Inflammatory macrophage (primary cell): ENCODE results near the gene LHCGR.
"Not testable (repeated sequence)": the region's sequence is repeated elsewhere in the genome, so short reads cannot be mapped to it uniquely, and the experiment has no call there.

Experiments used
- DNase-seq, 2 donors: peaks; one replicate each; pipeline ENCODE4 v3.0.0-alpha.2; 2020 to 2022

Gene LHCGR

GRCh38 chr2:48739236-48739635 lies 16.3 kb downstream of the LHCGR start:
- DNase-seq: not testable (repeated sequence)

DNA sequence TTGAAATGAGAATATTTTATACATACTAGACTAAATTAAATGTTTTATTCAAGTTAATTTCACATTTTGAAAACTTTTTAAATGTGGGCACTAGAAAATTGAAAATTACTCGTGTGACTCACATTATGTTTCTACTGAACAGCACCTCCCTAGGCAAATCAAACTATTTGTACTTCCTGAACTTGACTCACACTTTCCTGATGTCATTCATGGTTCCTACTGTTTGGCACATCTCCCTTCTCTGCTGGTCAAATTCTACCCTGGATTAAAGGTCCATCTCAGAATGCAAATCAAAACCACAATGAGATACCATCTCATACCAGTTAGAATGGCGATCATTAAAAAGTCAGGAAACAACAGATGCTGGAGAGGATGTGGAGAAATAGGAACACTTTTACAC lies 16.7 kb downstream of the LHCGR start:
- no peak for DNase-seq

GRCh38 chr2:48736251-48736650 lies 19.3 kb downstream of the LHCGR start:
- DNase-seq: no peak

- no peak for DNase-seq
Observed at GRCh38 chr2:48734576-48735303, 20.8 kb downstream of the LHCGR start.

DNA sequence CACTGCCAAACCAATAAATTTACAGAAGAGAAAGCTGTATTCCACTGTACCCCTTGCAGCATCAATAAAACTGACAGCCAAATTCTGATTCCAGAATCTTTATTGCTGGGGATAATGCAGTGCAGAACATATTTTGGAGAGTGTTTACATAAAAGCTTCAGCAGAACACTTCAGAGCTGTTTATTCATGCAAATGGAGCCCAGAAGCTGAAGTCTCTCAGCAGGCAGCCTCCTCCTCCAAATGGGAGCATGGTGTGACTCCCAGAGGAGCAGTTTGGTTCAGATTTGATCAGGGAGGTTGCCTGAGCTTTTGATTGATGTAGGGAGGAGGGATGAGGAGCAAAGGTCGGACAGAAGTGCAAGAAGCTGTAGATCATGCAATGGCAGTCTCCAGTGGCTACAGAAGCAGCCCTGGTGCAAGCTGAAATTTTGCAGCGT lies 22.4 kb downstream of the LHCGR start:
- DNase-seq: no peak

GRCh38 chr2:48728840-48729239 lies 26.7 kb downstream of the LHCGR start:
- no peak for DNase-seq

DNA sequence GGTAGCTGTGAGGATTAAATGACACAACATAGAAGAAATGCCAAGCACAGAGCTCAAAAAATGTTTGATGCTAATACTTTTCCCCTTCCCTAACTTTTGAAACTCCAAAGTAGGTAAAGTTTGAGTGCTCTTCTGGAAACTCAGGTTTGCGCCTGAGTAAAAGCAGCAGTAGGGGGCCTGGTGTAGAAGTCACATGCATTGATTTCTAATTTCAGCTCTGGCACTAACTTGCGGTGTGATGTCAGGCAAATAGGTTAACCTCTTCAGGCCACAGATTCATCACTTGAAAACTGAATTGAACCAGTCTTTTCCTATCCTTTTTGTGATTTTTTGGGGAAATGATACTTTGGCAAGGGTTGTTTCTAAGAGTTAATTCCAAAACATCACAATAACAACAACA lies 27.2 kb downstream of the LHCGR start:
- DNase-seq: no peak

DNA sequence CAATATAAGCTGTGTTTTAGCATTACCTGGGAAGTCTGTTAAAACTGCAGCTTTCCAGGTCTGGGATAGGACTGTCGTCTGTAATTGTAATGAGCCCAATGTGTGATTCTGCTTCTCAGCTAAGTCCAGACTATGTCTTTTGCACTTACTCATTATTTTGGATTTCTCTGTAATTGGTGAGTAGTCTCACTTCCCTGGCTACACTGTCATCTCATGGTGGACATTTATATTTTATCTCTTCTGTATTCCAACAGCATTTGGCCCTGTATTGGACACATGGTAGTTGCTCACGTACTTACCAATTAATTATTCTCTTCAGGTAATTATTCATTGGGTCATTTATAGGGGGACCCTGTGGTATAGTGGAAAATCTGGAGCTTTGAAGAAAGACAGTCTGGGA lies 28.0 kb downstream of the LHCGR start:
- peak in 1 of 2 donors; percentile 8 for DNase-seq

DNA sequence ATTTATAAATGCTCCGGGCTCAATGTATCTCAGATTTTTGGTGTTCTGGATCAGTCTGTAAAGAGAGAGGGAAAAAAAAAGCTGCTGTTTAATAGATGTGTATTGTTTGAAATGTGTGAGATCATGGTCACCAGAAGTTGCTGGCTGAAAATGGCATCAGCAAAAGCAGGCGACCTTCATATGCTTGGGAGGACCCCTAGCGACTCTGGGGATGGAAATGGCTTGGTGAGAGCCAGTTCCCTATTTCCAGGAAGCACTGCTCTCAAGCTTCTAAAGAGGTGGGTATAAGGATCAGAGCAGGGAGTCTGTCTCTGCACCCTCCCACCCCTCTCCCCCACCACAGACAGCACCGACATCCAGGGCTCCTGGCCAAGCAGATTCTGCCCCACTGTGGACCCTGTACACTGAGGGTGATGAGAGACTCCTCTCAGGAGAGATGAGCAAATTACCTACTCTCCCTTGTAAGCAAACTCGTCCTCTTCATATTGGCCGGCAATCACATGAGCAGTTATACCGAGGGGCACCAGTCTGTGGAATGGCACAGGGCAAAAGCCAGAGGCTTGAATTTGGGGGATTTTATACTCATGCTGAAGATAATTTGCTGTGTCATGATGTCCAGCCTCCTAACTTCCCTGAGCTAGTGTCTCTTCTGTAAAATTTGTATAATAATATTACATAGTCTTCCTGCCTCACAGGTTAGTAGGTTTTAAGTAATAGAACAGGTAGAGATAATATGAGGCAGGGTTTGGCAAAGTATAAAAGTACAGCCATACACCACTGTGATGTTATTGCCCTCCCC lies 29.6 kb downstream of the LHCGR start:
- DNase-seq: no peak

GRCh38 chr2:48724278-48724677 lies 31.2 kb downstream of the LHCGR start:
- DNase-seq: no peak

- no peak for DNase-seq
Observed at GRCh38 chr2:48723129-48723528, 32.4 kb downstream of the LHCGR start.

DNA sequence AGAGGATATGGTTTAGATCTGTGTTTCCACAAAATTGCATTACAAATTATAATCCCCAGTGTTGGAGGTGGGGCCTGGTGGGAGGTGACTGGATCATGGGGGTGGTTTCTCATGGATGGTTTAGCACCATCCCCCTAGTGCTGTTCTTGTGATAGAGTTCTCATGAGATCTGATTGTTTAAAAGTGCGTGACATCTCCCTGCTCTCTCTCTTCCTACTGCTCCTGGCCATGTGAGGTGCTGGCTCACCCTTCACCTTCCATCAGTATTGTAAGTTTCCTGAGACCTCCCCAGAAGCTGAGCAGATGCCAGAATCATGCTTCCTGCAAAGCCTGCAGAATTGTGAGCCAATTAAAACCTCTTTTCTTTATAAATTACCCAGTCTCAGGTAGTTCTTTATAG lies 33.1 kb downstream of the LHCGR start:
- no peak for DNase-seq

GRCh38 chr2:48721158-48721557 lies 34.4 kb downstream of the LHCGR start:
- no peak for DNase-seq

- no peak for DNase-seq
Observed at GRCh38 chr2:48719480-48720177, 35.9 kb downstream of the LHCGR start.

- peak; percentile 37 to 53 for DNase-seq
Observed at GRCh38 chr2:48717846-48718245, 37.7 kb downstream of the LHCGR start.

- DNase-seq: no peak
Observed at GRCh38 chr2:48715956-48716355, 39.6 kb downstream of the LHCGR start.

GRCh38 chr2:48715042-48715899 lies 40.3 kb downstream of the LHCGR start:
- DNase-seq: peak; percentile 69 to 71

GRCh38 chr2:48714245-48714644 lies 41.3 kb downstream of the LHCGR start:
- DNase-seq: no peak

DNA sequence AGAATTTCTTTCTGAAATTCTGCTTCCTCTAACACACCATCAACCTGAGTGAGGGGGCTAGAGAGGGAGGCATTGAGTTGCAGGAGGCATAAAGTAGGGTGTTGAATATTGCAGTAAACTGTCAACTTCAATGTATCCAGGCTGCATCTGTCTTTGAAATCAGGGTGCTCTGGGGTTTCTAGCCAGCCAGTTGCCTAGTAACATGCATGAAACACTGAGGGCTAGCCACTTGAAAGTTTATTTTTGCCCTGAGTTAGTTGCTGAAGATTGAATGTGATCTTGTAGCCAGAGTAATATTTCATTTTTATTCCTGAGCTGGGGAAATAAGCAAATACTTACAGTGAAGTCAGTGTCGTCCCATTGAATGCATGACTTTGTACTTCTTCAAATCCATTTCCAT lies 41.9 kb downstream of the LHCGR start:
- DNase-seq: no peak

- no peak for DNase-seq
Observed at GRCh38 chr2:48712151-48712550, 43.4 kb downstream of the LHCGR start.

GRCh38 chr2:48711343-48711742 lies 44.2 kb downstream of the LHCGR start:
- DNase-seq: no peak
